Measurements from ENCODE around the gene WNT1. TPM values are rescaled to one million over a fixed set of nuclear protein-coding genes. Genes with fewer than 3 reads are reported as not detected.

The WNT1 gene
- total and polyA plus RNA-seq, 2 of the 4 experiments (the other 2 are of a cell fraction) = not detected

DNA sequence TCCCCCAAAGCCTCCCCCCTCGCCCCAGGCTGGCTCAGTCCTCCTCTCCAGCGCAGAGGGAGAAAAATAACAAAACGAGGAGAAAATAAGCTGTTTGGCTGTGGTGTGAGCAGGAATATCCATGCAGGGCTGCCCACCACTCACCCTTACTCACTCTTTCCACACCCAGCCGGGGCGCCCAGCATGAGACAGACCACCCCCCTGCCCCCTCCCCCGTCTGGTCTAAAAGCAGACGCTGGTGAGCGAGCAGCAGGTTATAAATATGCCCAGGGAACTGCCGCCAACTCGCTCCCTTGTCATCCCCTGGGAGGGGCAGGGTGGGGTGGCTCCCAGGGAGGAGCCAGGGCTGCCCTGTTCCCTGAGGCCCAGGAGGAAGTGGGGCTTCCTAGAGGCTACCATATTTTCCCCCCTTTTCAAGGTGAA lies 7.4 kb downstream of the WNT1 start:
- ChIA-PET CTCF (no interaction called here), POLR2A (ENCODE audit: unreplicated experiment) (no interaction called here)
- dilution Hi-C loops (cut with HindIII; ENCODE audit: low sequenced_read_pairs, unreplicated experiment) (no loop called here), intact Hi-C loops (cut with micrococcal nuclease) (no loop called here), in situ Hi-C loops (cut with MboI; ENCODE audit: low sequenced_read_pairs) (no loop called here)
- H3K18ac ChIP-seq (ENCODE audit: low read depth, low read length) = no peak overlapping the region
- no CpG with 5 or more reads among the region's 10 CpGs for WGBS, 2 experiments (ENCODE audit: extremely low coverage in 2 of 2, insufficient read length in 1 of 2)
- ATAC-seq (ENCODE audit: low read depth) (no peak), DNase-seq (no peak)
- no peak overlapping the region for H2AK9ac ChIP-seq (replicated peaks; ENCODE audit: low read depth, low read length, poor library complexity)
- no peak overlapping the region for H3K4me3 ChIP-seq (ENCODE audit: insufficient read depth, low read depth, low read length)
- H2BK15ac ChIP-seq (ENCODE audit: low read depth, low read length) = no peak overlapping the region
- no peaks in the 10 kb centered on the region for H3K79me1 ChIP-seq (ENCODE audit: low read depth in 1 of 2, low read length in 2 of 2)
- H3K9ac ChIP-seq (ENCODE audit: low read depth, low read length) = no peak overlapping the region
- no peak overlapping the region for H2AK5ac ChIP-seq (ENCODE audit: low read depth, low read length)
- H3K27ac ChIP-seq (ENCODE audit: insufficient read depth, low read length) = no peak overlapping the region
- H3K27me3 ChIP-seq (ENCODE audit: control insufficient read depth, insufficient read depth, low read length) = peaks cover 91% of the 10 kb centered on the region
- no peak overlapping the region for H3K23ac ChIP-seq (ENCODE audit: low read depth, low read length)
- no peaks in the 10 kb centered on the region for H3K4me1 ChIP-seq (ENCODE audit: control insufficient read depth, insufficient read depth, low read length)
- H2BK20ac ChIP-seq (ENCODE audit: low read depth, low read length) = no peak overlapping the region
- no TSS peak for BruUV-seq (replicated peaks)
- H3K4ac ChIP-seq (ENCODE audit: low read depth, low read length) = no peak overlapping the region
- no peaks in the 10 kb centered on the region; the same call in 1 of the 2 replicates for H3K9me1 ChIP-seq (ENCODE audit: insufficient read depth, low read length)
- H4K20me1 ChIP-seq (ENCODE audit: insufficient read depth, low read length) = peaks cover 3% of the 10 kb centered on the region; the same call in 1 of the 2 replicates
- no peak overlapping the region for H2BK120ac ChIP-seq (ENCODE audit: low read depth, low read length)
- no peaks in the 10 kb centered on the region for H3K36me3 ChIP-seq (ENCODE audit: control insufficient read depth, insufficient read depth, low read length)
- H4K91ac ChIP-seq (ENCODE audit: insufficient read depth, low read depth, low read length) = no peak overlapping the region
- H3K14ac ChIP-seq (replicated peaks; ENCODE audit: low read depth, low read length) = no peak overlapping the region
- no peak overlapping the region for H4K5ac ChIP-seq (ENCODE audit: low read depth, low read length)
- no peak overlapping the region for H3K56ac ChIP-seq (ENCODE audit: extremely low read depth, insufficient read depth, low read length)
- H2BK5ac ChIP-seq (ENCODE audit: low read depth, low read length, poor library complexity, severe bottlenecking) = no peak overlapping the region
- TF ChIP-seq, protein P1, sequence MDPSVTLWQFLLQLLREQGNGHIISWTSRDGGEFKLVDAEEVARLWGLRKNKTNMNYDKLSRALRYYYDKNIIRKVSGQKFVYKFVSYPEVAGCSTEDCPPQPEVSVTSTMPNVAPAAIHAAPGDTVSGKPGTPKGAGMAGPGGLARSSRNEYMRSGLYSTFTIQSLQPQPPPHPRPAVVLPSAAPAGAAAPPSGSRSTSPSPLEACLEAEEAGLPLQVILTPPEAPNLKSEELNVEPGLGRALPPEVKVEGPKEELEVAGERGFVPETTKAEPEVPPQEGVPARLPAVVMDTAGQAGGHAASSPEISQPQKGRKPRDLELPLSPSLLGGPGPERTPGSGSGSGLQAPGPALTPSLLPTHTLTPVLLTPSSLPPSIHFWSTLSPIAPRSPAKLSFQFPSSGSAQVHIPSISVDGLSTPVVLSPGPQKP (IDR thresholded peaks at IDR 0.05; ENCODE audit: borderline replicate concordance, low read depth, low read length) = no peak
- TF ChIP-seq, protein P2, sequence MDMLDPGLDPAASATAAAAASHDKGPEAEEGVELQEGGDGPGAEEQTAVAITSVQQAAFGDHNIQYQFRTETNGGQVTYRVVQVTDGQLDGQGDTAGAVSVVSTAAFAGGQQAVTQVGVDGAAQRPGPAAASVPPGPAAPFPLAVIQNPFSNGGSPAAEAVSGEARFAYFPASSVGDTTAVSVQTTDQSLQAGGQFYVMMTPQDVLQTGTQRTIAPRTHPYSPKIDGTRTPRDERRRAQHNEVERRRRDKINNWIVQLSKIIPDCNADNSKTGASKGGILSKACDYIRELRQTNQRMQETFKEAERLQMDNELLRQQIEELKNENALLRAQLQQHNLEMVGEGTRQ (IDR thresholded peaks at IDR 0.05; ENCODE audit: low read depth, low read length) = no peak
- TF ChIP-seq RFX5 (IDR thresholded peaks at IDR 0.05; ENCODE audit: low read depth, low read length) = no peak
- TF ChIP-seq CHD1 (IDR thresholded peaks at IDR 0.05; ENCODE audit: low read depth, low read length) = no peak
- no peak overlapping the region for H3K4me2 ChIP-seq (ENCODE audit: low read depth, low read length)
- no peaks in the 10 kb centered on the region for H3K9me3 ChIP-seq (ENCODE audit: control insufficient read depth, insufficient read depth, low read length)
- H4K8ac ChIP-seq (ENCODE audit: low read depth in 2 of 2, low read length in 2 of 2) = no peak overlapping the region
- H2AFZ ChIP-seq (replicated peaks; ENCODE audit: low read length, poor library complexity) = no peak overlapping the region

Data from IMR-90 (cell line).